Measurements from ENCODE around the gene SERINC3. TPM values are rescaled to one million over a fixed set of nuclear protein-coding genes. Genes with fewer than 3 reads are reported as not detected.

SERINC3 gene
- polyA plus RNA-seq, 3 donors, result 31.2 to 78.8 (median 62.3) TPM

DNA sequence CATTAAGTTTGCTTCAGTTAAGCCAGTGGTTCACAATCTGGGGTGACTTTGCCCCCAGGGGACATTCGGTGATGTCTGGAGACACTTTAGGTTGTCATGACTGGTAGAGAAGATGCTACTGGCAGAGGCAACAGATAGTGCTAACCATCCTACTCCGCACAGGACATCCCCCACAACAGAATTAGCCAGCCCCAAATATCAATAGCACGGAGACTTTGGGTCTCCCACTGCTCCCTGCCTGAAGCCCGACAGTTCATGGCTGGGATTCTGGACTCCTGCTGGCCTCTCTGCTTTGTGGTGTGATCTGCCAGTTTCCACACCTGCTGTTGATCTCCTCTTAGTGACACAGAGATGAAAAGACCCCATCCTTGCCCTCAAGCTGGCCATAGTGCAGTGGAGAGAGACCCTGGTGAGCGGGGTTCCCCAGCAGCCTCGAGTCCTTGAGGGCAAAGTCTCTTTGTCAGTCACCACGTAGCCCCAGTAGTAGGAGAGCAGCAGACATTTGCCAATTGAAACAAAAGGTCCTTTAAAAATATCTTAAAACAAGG lies 70.9 kb downstream of the SERINC3 start:
- 72 to 81% (median 78%) methylated on average over 7 of the region's 7 CpGs for whole genome bisulfite sequencing, 3 donors
- no peak overlapping the region for H3K27ac ChIP-seq (ENCODE audit: low read depth, low read length)

DNA sequence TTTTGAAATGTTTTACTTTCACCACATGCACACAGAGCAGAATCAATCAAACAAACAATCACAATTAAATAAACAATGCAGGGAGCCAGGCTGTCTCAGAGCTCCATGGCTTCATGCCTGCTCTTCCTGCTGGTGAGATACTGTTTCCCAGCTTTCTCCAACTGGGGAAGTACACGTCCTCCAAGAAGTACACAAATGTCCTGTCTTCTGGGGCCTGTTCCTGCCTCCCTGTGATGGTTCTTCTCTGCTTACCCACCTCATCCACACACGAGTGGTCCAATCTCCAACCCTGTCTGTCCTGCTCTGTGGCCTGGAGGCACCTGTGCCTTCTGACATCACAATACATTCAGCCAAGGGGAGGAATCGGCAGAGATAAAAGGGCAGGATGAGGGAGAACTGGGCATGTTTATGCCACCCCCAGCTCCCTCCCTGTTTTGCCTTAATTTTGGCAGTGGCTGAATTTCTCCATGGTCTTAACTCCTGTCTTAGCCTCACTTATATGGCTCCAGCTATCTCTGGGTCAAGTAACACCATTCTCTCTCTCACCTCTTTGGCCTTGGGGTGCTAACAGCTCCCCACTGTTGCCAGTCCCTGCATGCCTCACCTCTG lies 71.5 kb downstream of the SERINC3 start:
- H3K27ac ChIP-seq (ENCODE audit: low read depth, low read length), result no peak overlapping the region
- WGBS, 3 donors, result 40 to 59% (median 54%) methylated on average over 3 of the region's 3 CpGs

GRCh38 chr20:44449864-44450263 lies 72.0 kb downstream of the SERINC3 start:
- 77 to 87% (median 82%) methylated on average over 7 of the region's 7 CpGs for WGBS, 3 donors
- no peak overlapping the region for H3K27ac ChIP-seq (ENCODE audit: low read depth, low read length)

GRCh38 chr20:44448753-44449546 lies 72.9 kb downstream of the SERINC3 start:
- no peak overlapping the region for H3K27ac ChIP-seq (ENCODE audit: low read depth, low read length)
- WGBS, 3 donors, result 65 to 71% (median 65%) methylated on average over 9 of the region's 9 CpGs

DNA sequence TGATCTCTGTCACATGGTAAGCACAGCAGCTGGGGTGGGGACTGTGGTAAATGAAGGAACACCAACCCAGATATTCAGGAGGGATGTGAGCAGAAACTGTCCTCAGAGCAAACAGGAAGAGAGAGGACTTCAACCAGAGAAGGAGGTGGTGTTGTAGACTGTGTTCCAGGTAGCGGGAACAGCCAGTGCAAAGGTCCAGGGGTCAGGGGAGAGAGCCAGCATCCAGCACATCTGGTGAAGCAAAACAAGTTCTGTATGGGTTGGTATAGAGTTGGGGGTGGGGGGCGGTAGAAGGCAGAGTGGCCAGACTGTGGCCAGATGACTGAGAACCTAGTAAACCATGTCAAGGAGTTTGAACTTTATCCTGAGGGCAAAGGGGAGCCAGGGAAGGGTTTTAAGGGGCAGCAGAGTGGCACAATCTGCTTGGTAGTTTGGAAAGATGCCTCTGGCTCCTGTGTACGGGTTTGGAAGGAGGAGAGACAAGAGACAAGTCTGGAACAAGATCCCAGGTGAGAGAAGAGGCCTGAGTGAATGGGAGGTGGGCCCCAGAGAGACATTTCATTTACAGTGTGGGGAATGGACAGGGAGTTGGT lies 73.9 kb downstream of the SERINC3 start:
- WGBS, 3 donors, result 78 to 88% (median 87%) methylated on average over 3 of the region's 3 CpGs
- no peak overlapping the region for H3K27ac ChIP-seq (ENCODE audit: low read depth, low read length)

Other genes starting within 250 kb of the SERINC3 start
- gene FITM2, start 210.9 kb downstream of the SERINC3 start, polyA plus RNA-seq, result 10 to 100 TPM in 1 of 3 donors, 1 to 10 TPM in 2; 5.7 to 19.7 (median 6.1) TPM
- gene R3HDML, start 185.0 kb downstream of the SERINC3 start, polyA plus RNA-seq, result not detected
- 10 to 100 TPM in 1 of 3 donors, under 1 TPM in 2; 0.22 to 13.6 (median 0.68) TPM for gene HNF4A, start 166.4 kb downstream of the SERINC3 start, polyA plus RNA-seq
- gene TTPAL, start 46.2 kb downstream of the SERINC3 start, polyA plus RNA-seq, result 10 to 100 TPM in 1 of 3 donors, 1 to 10 TPM in 2; 2.9 to 12.6 (median 8.2) TPM
- gene PKIG, start 60.5 kb upstream of the SERINC3 start, polyA plus RNA-seq, result 100 to 1,000 TPM in 1 of 3 donors, 10 to 100 TPM in 2; 18.1 to 122 (median 74.4) TPM
- 10 to 100 TPM in 2 of 3 donors, 1 to 10 TPM in 1; 5.8 to 30.0 (median 18.4) TPM for gene ADA, start 129.6 kb upstream of the SERINC3 start, polyA plus RNA-seq
- 10 to 100 TPM in 2 of 3 donors, under 1 TPM in 1; 0.36 to 36.3 (median 20.7) TPM for gene CCN5, start 193.3 kb upstream of the SERINC3 start, polyA plus RNA-seq
- 1 to 10 TPM in 2 of 3 donors, under 1 TPM in 1; 0.85 to 5.3 (median 2.4) TPM for gene KCNK15, start 223.8 kb upstream of the SERINC3 start, polyA plus RNA-seq